Endothelial cell (in vitro differentiated cells): ENCODE data around the gene NARF. TPM values are rescaled to one million over a fixed set of nuclear protein-coding genes. Genes with fewer than 3 reads are reported as not detected.

Experiments used
- DNase-seq: peaks from one replicate; pipeline ENCODE4 v3.0.0; 2021; ENCODE audit warnings: low spot score
- H3K27ac Mint-ChIP-seq: one replicate; pipeline ENCODE4 v1.8.0; 2021; ENCODE audit warnings: mixed read lengths, inconsistent platforms; ENCODE audit not compliant: unreplicated experiment
- H3K27me3 Mint-ChIP-seq: one replicate; pipeline ENCODE4 v1.8.0; 2021; ENCODE audit warnings: mild to moderate bottlenecking, moderate library complexity, mixed read lengths, inconsistent platforms; ENCODE audit not compliant: unreplicated experiment
- H3K36me3 Mint-ChIP-seq: one replicate; pipeline ENCODE4 v1.8.0; 2021; ENCODE audit warnings: mild to moderate bottlenecking, low read depth, mixed read lengths, inconsistent platforms; ENCODE audit not compliant: unreplicated experiment
- H3K4me1 Mint-ChIP-seq: one replicate; pipeline ENCODE4 v1.8.0; 2021; ENCODE audit warnings: mild to moderate bottlenecking, mixed read lengths, inconsistent platforms; ENCODE audit not compliant: unreplicated experiment
- H3K4me3 Mint-ChIP-seq: one replicate; pipeline ENCODE4 v1.8.0; 2021; ENCODE audit warnings: mild to moderate bottlenecking, mixed read lengths, inconsistent platforms; ENCODE audit not compliant: unreplicated experiment
- H3K9me3 Mint-ChIP-seq: one replicate; pipeline ENCODE4 v1.8.0; 2021; ENCODE audit warnings: mixed read lengths, inconsistent platforms; ENCODE audit not compliant: unreplicated experiment
- total RNA-seq: library from RNA; stranded (reverse); fragmentation: NEBNext Ultra II Directional; extraction: Animal tissue kit (Norgen Biotek cat#: 25700); gene quantifications from one replicate; pipeline ENCODE4 v1.2.1, GENCODE V29; 2021; ENCODE audit not compliant: unreplicated experiment
- TF ChIP-seq, protein P1 (sequence below): fragments of 200-600 bp; sonication (generic); IDR thresholded peaks from one replicate; pipeline ENCODE4 v1.5.0; 2021; ENCODE audit warnings: antibody characterized with exemption; ENCODE audit not compliant: unreplicated experiment

NARF gene
- total RNA-seq, 1 donor from 2014 or later: 88.7 TPM

DNA sequence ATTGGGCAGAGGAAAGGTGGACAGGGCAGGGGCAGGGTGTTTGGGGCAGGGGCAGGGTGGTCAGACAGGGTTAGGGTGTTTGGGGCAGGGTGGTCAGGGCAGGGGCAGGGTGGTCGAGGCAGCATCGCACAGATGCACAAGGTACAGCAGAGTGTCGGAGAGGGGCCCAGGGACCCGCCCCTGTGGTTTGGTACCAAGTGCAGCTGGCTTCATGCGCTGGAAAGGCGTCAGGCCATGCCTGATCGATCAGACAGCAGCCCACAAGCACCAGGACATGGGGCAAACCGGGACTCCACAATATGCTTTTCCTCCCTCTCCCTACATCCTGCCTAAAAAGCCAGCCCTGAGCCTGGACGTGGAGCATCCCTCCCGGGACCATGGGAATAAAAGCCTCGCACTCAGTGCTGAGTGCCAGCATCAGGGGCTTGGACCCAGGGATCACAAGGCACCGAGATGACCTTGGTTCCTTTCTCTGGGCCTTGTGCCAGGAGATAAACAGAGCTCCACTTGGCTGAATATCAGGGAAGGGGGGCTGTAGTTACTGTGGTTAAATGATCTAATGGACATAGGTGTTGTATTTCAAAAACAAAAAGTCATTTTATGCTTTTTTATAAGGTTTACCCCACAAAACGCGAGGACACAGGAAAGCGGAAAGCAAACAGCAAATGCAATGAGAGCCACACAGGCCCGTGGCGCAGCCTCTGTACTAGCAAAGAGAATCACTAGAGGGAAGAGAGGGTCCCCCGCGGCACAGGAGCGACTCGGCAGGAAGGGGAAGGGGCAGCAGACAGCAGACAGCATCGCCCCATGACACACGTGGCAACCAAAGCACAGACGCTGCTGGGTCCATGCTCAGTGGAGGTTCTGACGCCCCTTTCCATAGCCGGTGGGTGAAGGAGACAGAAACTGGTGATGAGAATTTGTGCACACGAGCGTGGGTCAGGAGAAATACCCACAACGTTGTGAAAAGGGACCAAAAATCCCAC lies 45.7 kb upstream of the NARF start:
- no peak for DNase-seq
- no peak overlapping the region for H3K27ac Mint-ChIP-seq
- no peaks in the 10 kb centered on the region for H3K9me3 Mint-ChIP-seq
- H3K4me3 Mint-ChIP-seq: no peak overlapping the region
- no peaks in the 10 kb centered on the region for H3K36me3 Mint-ChIP-seq
- TF ChIP-seq, protein P1, sequence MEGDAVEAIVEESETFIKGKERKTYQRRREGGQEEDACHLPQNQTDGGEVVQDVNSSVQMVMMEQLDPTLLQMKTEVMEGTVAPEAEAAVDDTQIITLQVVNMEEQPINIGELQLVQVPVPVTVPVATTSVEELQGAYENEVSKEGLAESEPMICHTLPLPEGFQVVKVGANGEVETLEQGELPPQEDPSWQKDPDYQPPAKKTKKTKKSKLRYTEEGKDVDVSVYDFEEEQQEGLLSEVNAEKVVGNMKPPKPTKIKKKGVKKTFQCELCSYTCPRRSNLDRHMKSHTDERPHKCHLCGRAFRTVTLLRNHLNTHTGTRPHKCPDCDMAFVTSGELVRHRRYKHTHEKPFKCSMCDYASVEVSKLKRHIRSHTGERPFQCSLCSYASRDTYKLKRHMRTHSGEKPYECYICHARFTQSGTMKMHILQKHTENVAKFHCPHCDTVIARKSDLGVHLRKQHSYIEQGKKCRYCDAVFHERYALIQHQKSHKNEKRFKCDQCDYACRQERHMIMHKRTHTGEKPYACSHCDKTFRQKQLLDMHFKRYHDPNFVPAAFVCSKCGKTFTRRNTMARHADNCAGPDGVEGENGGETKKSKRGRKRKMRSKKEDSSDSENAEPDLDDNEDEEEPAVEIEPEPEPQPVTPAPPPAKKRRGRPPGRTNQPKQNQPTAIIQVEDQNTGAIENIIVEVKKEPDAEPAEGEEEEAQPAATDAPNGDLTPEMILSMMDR: no peak
- peaks cover 6% of the 10 kb centered on the region for H3K27me3 Mint-ChIP-seq
- H3K4me1 Mint-ChIP-seq: no peaks in the 10 kb centered on the region

DNA sequence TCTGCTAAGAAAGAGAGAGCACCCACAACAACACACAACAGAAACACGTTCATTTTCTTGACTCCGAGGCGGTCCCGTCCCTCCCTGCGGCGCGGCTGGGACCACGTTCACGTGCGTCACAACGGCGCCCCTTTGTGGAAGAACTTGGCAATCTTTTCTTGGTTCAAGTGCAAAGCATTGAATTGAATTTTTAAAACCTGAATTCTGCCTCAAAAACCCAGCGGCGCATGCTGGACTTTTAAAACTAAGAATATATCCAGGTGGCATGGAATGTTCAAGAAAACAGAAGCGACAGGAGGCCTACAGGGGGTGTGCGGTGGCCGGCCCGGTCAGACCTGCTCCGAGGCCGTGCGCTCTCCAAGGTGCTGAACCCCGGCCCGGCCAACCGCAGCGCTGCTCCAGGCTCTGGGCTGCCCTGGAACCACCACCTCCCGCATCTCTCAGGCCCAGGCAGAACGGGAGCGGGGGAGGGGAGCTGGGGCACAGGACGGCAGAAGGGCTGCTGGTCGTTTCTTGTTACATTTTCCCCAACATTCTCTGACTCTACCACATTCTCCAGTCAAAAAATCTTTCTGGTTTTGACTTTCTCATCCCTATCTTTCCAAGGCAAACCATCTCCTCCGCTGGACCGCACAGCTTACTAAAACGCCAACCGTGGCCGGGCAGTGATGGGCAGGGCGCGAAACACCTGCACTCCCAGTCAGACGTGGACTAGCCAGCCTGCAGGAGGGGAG lies 43.8 kb upstream of the NARF start:
- TF ChIP-seq, protein P1: peak; percentile 72
- Mint-ChIP-seq H3K4me3 (no peak overlapping the region), H3K27me3 (peaks cover 3% of the 10 kb centered on the region), H3K4me1 (no peaks in the 10 kb centered on the region), H3K36me3 (no peaks in the 10 kb centered on the region), H3K27ac (no peak overlapping the region), H3K9me3 (no peaks in the 10 kb centered on the region)
- DNase-seq: peak; percentile 88

DNA sequence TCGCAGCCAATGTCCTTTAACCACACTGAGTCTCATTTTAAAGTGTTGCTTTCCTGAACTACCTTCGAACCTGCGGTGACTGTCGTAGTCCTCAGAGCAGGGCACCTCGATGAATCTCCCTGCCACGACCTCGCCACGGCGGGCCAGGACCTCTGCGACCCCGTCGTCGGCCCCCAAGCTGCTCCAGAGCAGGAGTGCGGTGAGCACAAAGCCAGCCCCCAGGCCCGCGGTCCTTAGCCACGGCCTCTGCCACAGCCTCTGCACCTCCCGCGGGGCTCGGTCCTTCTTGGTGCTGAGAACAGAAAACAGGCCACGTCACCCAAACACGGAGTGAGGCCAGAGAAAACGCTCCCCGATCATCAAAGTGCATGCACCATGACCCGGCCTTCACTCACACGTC lies 43.2 kb upstream of the NARF start:
- TF ChIP-seq, protein P1: no peak
- Mint-ChIP-seq H3K9me3 (no peaks in the 10 kb centered on the region), H3K27ac (no peak overlapping the region), H3K36me3 (no peaks in the 10 kb centered on the region), H3K4me1 (no peaks in the 10 kb centered on the region), H3K27me3 (peaks cover 3% of the 10 kb centered on the region), H3K4me3 (no peak overlapping the region)
- DNase-seq: no peak

DNA sequence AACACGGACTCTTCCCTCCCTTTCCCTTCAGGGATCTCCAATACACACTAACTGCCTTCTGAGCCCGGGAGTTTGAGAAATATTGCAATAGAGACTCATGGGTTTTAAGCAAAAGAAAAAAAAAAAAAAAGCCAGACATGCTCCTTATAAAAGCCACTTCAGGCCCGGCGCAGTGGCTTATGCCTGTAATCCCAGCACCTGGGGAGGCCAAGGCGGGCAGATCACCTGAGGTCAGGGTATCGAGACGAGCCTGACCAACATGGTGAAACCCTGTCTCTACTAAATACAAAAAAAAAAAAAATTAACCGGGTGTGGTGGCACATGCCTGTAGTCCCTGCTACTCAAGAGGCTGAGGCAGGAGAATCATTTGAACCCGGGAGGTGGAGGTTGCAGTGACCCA lies 42.8 kb upstream of the NARF start:
- DNase-seq: no peak
- no peak overlapping the region for H3K4me3 Mint-ChIP-seq
- H3K36me3 Mint-ChIP-seq: peaks cover under 1% of the 10 kb centered on the region
- H3K27ac Mint-ChIP-seq: no peak overlapping the region
- TF ChIP-seq, protein P1: no peak
- H3K4me1 Mint-ChIP-seq: no peaks in the 10 kb centered on the region
- peaks cover 3% of the 10 kb centered on the region for H3K27me3 Mint-ChIP-seq
- no peaks in the 10 kb centered on the region for H3K9me3 Mint-ChIP-seq

DNA sequence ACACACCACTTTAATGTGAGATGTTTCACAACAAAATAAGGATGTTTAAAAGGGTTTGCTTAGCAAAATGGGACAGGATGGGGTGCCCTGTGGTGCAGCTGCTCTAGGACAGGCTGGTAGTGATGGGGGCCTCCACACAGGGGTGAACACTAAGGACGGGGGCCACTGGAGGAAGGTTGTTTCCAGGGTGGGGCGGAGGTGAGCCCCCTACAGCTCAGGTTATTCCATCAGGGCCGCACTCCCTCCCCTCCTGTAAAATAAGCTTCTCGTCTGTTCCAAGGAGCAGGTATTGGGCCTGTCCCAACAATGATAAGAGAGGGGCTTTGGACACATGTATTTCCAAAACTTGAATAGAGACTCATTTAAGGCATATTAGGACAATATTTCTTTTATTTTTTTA lies 42.3 kb upstream of the NARF start:
- DNase-seq: no peak
- Mint-ChIP-seq H3K4me3 (no peak overlapping the region), H3K27ac (no peak overlapping the region), H3K9me3 (no peaks in the 10 kb centered on the region), H3K27me3 (peaks cover 4% of the 10 kb centered on the region), H3K4me1 (no peaks in the 10 kb centered on the region), H3K36me3 (peaks cover 5% of the 10 kb centered on the region)
- TF ChIP-seq, protein P1: no peak
